GM23338 (cell line): ENCODE measurements around the gene ARHGEF19.

Experiments used
- CTCF ChIP-seq, 2 experiments: fragments of 200-600 bp in 1 of 2; sonication (generic) in 1 of 2; conservative IDR thresholded peaks; 2 replicates each; pipeline versions ENCODE4 v1.5.1 to v1.6.1; 2016 to 2017; ENCODE audit warnings: antibody characterized with exemption in 2 of 2, low read depth in 2 of 2, mild to moderate bottlenecking in 2 of 2, moderate library complexity in 1 of 2
- ETS1 ChIP-seq: IDR thresholded peaks from 2 replicates; pipeline ENCODE4 v1.6.1; 2016; ENCODE audit warnings: antibody characterized with exemption
- EZH2 ChIP-seq: fragments of 200-600 bp; sonication (generic); IDR thresholded peaks from one replicate; pipeline ENCODE4 v1.8.0; 2017; ENCODE audit warnings: antibody characterized with exemption, mild to moderate bottlenecking, low read depth; ENCODE audit not compliant: unreplicated experiment
- EZH2phosphoT487 ChIP-seq: fragments of 200-600 bp; sonication (generic); IDR thresholded peaks from one replicate; pipeline ENCODE4 v1.8.1; 2018; ENCODE audit warnings: antibody characterized with exemption; ENCODE audit not compliant: unreplicated experiment
- POLR2AphosphoS5 ChIP-seq: IDR thresholded peaks from 2 replicates; pipeline ENCODE4 v1.6.1; 2016; ENCODE audit warnings: antibody characterized with exemption, low read depth
- REST ChIP-seq: IDR thresholded peaks from one replicate; pipeline ENCODE4 v1.6.1; 2018; ENCODE audit warnings: antibody characterized with exemption; ENCODE audit not compliant: unreplicated experiment
- ZNF331 ChIP-seq: fragments of 250-450 bp; sonication (Bioruptor Pico); IDR thresholded peaks from 2 replicates; pipeline ENCODE4 v1.5.0; 2020; ENCODE audit warnings: low read depth, mild to moderate bottlenecking, moderate library complexity

- TF ChIP-seq REST: no peak
- TF ChIP-seq CTCF (conservative IDR thresholded peaks at IDR 0.05; ENCODE audit: low read depth in 2 of 2): no peak
- no peak for TF ChIP-seq EZH2
- TF ChIP-seq ETS1: no peak
- no peak for TF ChIP-seq EZH2phosphoT487
- TF ChIP-seq ZNF331 (CRISPR knock-in tag): no peak
- TF ChIP-seq POLR2AphosphoS5: no peak
Measured at GRCh38 chr1:16224472-16224871, 12.0 kb upstream of the ARHGEF19 start.
